ENCODE data around the gene UNC93A.

- TF ChIP-seq CTCF (IDR thresholded peaks at IDR 0.05) (no peak), POLR2AphosphoS5 (IDR thresholded peaks at IDR 0.05) (no peak), POLR2A (IDR thresholded peaks at IDR 0.05) (no peak), EP300 (IDR thresholded peaks at IDR 0.05) (no peak)
Observed at GRCh38 chr6:167323111-167323510, 32.0 kb downstream of the UNC93A start.

Measured in upper lobe of left lung (tissue), 4 donors.